NCI-H345 treated with DMSO at 0.1 percent for 48 hours (cell line): ENCODE results near the gene ANKRD34C.
A peak's percentile ranks its signal among the peaks of the same experiment; 100 is the strongest.
"Not testable (repeated sequence)": the region's sequence is repeated elsewhere in the genome, so short reads cannot be mapped to it uniquely, and the experiment has no call there.

Experiments used
- DNase-seq: peaks from one replicate; lab custom pipeline; 2025; ENCODE audit not compliant: unreplicated experiment; lab: John Stamatoyannopoulos, UW

The ANKRD34C gene

GRCh38 chr15:79310985-79311900, 28.7 kb downstream of the ANKRD34C start, which contains the start of gene TMED3:
TMED3 (plus strand) TSS chr15:79311112; CDS start chr15:79311250, 138 bp downstream.
- peak; percentile 48 for DNase-seq

DNA sequence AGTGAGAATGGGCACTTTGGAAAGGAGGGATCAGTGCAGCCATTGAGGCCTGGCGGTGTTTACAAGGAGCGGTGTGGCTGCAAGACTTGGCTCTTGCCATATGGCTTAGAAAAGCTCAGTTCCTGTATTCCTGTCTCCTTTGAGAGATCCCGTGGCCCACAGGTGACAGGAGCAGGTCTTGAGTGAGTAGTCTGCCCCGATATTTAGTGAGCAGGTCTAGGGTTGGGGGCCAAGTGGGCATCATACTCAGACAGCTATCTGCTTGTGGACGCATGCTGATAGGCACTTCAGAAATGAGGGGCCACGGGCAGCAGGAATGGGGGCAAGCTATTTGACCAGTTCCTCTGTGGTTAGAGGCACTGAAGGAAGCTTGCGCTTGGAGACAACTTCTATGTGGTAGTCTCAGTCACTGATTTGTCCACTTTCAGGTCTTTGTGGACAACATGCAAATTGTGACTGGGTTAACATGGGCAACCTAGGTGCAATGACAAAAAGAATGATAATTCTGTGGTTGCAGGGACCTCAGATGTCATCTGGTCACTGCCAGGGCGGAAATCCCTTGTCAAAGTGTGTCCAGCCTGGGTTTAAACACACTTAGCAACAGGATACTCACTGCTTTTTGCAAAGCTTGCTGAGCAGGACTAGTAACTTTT, 29.5 kb downstream of the ANKRD34C start:
- DNase-seq = no peak

DNA sequence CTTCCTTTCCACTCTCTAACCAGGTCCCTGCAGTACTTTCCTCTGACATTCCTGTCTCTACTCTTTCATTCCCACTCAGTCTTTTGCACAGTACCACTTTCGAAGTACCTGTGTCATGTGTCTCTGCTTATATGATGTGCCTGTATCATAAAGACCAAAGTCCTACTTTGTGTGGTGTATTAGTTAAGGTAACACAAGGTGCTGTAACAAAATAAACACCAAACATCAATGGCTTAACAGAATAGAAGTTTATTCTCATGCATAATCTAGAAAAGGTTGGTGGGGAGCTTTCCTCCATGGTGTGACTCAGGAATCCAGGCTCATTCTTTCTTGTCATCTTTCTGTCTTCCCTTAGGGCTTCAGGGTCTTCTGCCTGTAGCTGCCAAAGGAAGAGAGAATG, 31.7 kb downstream of the ANKRD34C start:
- DNase-seq = no peak

DNA sequence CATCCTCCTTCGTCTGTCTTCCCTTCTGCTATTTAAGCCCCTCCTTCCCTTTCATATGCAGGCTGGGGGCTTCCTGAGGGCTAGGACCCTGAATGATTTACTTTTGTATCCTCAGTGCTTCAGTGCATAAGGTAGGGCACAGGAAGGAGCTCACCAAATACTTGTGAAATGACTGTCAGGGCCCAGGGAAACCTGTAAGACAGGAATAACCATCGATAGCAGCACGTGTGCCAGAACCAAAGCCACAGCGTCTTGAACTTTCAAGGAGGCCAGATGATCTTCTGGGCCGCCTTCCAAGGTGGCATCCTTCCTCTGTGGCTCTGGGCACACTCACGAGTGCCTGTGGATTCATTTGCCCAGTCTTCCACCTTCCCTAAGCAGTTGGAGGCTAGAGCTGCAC, 32.3 kb downstream of the ANKRD34C start:
- DNase-seq = no peak

DNA sequence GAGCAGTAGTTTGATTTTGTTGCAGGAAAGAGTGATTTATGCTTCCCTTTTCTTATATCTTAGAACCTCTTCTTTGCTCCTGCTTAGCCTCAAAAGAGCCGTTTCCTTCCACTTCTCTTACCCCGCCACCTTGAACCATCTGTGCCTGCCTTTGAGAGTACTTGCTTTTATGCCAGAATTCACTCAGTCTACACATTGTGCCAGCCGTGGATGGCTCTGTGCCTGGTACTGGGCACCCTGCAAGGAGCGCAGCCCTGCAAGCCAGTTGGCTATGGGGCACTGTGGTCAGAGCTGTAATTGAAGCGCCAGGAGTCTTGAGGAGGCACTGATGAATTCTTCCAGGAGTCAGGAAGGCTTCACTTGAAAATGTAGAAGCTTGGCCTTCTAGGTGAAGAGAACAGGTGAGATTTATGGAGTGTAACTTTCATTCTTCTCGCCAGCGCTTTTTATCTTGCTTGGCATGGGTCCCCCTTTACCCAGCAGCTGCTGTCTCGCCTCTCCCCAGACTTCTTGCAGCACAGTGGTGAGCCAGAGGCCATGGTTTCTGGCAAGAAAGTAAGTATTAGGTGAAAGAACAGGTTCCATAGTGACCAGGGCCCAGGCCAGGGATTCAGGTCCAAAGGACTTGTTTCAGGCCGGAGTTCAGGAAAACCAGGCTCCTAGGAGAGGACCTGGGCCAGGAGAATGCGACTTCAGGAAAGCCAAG, 33.3 kb downstream of the ANKRD34C start:
- DNase-seq = no peak

DNA sequence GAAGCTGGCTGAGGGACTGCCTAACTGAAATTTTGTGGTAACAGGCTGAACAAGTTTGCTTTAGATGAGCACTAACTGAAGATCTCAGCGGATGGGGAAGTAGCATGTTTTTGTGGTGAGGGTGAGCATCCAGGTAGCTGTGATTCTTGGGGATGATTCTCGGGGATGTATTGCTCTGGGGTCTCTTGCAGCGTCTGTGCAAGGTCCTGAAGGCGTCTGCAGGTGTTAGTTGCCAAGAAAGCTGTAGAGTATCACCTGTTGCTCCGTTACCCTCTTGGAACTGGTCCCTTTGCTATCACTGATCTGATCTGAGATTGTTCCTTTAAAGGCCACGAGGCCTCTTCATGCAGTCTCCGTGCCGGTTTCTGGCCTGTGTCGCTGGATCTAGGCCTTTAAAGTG, 34.3 kb downstream of the ANKRD34C start:
- DNase-seq = no peak

- not testable (repeated sequence) for DNase-seq
Measured at GRCh38 chr15:79319973-79320372, 37.5 kb downstream of the ANKRD34C start.

- DNase-seq = no peak
Measured at GRCh38 chr15:79321876-79322275, 39.4 kb downstream of the ANKRD34C start.

DNA sequence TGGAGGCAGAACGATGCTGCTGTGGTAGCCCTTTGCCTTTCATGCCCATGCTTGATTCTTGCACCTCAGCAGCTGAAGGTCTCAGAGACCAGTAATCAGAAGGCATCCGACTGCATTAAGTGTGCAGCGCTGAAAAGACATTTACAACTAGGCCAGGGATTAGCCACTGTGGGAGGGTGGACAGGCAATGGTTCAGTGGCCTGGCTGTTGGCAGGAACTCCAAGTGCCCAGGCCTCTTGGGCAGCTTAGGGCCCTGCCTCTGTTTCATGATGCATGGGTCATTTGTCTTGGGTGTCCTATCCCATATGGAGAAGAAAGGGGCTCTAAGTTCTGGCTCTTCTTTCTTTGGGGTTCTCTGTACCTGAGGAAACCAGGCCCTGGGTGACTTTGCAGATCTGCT, 39.8 kb downstream of the ANKRD34C start:
- no peak for DNase-seq

- DNase-seq = no peak
Measured at GRCh38 chr15:79322945-79323344, 40.4 kb downstream of the ANKRD34C start.

DNA sequence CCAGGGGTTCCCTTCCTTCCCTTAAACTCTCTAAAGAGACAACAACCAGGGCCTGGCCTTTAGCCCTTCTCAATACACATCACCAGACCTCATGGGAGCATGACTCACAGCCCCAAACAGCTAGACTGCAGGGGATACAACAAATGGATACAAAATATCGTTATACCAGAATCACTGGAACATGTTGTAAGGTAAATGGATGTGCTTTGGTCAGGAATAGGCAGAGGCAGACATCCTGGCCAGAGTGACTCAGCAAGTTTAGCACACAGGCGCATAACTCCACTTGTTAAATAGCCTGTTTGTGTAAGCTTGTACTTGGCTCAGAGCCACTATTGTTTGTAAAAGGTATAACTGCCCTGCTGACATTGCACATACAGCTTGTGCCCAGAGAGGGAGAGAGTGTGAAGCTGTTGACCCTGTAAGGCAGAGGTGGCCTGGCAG, 46.7 kb downstream of the ANKRD34C start:
- DNase-seq = no peak
